ENCODE data around the gene CCDC51.
"Not testable (repeated sequence)": the region's sequence is repeated elsewhere in the genome, so short reads cannot be mapped to it uniquely, and the experiment has no call there.

The CCDC51 gene

DNA sequence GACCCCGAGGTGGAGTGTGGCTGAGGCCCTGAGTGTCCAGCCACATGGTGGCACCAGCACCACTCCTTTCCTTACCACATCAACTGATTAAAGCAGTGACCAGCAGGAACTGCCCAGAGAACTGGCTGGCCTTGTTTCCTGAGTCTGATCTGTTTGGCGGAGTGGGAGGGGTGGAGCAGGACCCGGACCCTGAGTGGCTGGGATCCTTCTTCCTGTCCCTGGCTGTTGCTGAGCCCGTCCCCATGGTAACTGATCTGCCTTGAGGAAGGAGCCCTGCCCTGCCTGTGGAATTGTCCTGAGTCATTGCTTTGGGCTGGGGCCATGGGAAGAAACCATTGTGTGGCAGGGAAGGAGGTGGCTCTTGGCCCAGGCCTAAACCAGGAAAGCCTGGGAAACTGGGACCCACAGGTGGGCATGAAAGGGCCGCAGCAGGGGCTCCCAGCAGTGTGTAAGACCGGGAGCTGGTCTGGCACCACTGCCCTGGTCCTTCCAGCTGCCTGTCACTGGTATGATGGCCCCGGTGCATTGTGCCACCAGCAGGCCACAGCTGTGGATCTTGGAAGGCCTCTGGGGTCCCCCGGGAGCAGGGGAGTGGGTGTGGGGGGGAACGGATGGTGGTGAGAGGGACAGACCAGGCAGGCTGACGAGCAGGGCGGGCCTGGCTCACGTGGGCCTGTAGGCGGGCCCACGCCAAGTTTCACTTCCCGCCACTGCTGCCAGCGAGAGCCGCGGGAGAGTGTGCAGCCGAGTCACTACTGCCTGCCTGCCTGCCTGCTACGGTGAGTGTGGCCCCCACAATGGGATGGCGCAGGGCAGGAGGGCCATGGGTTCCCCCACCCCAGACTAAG, 25.8 kb upstream of the CCDC51 start:
- peak; percentile 61 to 72 for DNase-seq (ENCODE audit: low read depth in 1 of 2, low spot score in 1 of 2)

DNA sequence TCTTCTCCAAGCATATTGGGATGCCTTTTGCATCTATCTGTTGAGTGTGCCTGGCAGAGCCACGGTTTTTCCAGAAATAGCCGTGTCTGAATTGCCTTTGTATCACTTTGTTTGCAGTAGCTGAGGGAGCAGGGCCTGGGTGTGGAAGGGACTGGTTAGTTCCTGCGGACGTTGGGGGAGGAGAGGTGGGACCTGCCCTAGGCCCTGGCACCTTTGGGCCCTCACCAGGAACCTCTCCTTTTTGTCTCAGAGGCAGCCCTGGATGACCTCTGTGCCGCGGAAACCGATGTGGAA, 25.3 kb upstream of the CCDC51 start:
- DNase-seq (ENCODE audit: low read depth in 1 of 2, low spot score in 1 of 2): no peak

DNA sequence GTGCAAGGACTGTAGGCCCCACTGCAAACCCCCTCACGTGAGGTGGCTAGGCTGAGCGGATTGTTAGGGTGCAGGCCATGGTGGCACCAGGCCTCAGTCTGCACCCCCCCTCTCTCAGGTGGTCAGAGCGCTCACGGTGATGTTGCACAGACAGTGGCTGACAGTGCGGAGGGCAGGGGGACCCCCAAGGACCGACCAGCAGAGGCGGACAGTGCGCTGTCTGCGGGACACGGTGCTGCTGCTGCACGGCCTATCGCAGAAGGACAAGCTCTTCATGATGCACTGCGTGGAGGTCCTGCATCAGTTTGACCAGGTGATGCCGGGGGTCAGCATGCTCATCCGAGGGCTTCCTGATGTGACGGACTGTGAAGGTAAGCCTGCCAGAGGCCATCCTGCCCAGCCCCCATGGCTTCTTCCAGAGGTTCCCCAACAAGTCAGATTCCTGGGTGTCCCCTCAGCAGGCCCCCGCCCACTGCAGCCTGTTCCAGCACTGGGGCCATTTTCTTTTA, 24.8 kb upstream of the CCDC51 start:
- no peak for DNase-seq (ENCODE audit: low read depth in 1 of 2, low spot score in 1 of 2)

DNA sequence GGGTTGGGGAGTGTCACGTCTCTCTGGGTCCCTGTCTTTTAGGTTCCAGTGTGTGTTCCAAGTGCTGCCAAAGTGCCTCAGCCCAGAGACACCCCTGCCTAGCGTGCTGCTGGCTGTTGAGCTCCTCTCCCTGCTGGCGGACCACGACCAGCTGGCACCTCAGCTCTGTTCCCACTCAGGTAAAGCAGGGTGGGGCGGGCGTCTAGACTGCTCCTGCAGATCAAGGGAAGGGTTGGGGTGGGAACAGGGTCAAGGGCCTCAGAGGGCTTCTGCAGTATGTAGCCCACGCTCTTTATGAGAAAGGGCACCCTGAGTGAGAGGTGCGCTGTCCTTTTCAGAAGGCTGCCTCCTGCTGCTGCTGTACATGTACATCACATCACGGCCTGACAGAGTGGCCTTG, 23.8 kb upstream of the CCDC51 start:
- no peak for DNase-seq (ENCODE audit: low read depth in 1 of 2, low spot score in 1 of 2)

DNA sequence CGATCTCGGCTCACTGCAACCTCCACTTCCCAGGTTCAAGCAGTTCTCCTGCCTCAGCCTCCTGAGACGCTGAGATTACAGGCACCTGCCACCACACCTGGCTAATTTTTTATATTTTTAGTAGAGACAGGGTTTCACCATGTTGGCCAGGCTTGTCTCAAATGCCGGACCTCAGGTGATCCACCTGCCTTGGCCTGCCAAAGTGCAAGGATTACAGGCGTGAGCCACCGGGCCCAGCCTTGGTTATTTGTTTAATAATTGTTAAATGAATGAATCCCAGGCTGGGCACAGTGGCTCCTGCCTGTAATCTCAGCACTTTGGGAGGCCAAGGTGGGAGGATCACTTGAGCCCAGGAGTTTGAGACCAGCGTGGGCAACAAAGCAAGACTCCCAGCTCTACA, 21.8 kb upstream of the CCDC51 start:
- DNase-seq (ENCODE audit: low read depth in 1 of 2, low spot score in 1 of 2): not testable (repeated sequence)

DNA sequence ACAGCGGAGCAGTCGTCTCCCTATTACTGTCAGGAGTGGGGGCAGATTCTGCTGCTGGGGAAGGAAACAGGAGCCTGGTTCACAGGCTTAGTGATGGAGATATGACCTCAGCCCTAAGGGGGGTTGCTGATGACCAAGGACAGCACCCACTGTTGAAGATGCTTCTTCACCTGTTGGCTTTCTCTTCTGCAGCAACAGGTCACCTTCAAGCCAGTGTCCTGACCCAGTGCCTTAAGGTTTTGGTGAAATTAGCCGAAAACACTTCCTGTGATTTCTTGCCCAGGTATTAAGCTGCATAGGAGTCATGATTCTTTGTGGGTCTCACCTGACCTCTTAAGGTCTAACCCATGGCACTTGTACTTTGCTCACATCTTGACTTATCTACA, 20.6 kb upstream of the CCDC51 start:
- no peak for DNase-seq (ENCODE audit: low read depth in 1 of 2, low spot score in 1 of 2)

DNA sequence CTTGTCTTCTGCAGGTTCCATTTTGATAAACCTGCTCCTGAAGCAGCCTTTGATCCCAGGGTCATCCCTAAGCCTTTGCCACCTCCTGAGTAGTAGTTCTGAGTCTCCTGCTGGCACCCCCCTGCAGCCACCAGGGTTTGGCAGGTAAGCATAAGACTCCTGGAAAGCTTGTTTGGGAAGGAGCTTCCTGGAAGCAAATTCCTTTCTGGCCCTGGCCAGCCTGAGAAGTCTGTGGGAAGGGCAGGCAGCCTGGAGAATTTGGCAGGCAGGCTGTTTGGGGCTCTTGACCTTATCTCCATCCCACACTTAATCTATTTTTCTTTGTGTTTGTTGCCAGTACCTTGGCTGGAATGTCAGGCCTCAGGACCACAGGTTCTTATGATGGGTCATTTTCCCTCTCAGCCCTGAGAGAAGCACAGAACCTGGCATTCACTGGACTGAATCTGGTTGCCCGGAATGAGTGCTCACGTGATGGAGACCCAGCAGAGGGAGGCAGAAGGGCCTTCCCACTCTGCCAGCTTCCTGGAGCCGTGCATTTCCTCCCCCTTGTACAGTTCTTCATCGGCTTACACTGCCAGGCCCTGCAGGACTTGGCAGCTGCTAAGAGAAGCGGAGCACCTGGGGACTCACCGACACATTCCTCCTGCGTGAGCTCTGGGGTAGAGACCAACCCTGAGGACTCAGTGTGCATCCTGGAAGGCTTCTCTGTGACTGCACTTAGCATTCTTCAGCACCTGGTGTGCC, 20.0 kb upstream of the CCDC51 start:
- DNase-seq (ENCODE audit: low read depth in 1 of 2, low spot score in 1 of 2): no peak

DNA sequence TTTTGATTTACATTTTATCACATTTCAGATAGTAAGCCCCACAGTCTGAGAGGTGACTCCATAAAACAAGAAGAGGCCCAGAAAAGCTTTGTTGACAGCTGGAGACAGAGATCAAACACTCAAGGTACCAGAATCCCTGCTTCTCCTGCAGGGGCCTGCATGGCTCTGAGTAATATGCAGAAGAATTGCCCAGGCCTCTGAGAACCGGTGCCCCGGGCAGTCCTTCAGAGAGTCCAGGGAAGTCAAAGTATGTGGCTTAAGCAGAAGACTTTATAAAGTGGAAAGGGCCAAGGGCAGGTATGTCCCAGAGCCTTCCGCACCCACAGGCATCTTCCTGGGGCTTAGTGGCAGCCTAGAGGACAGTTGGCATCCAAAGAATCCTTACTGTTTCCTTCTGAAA, 19.4 kb upstream of the CCDC51 start:
- DNase-seq (ENCODE audit: low read depth in 1 of 2, low spot score in 1 of 2): no peak

DNA sequence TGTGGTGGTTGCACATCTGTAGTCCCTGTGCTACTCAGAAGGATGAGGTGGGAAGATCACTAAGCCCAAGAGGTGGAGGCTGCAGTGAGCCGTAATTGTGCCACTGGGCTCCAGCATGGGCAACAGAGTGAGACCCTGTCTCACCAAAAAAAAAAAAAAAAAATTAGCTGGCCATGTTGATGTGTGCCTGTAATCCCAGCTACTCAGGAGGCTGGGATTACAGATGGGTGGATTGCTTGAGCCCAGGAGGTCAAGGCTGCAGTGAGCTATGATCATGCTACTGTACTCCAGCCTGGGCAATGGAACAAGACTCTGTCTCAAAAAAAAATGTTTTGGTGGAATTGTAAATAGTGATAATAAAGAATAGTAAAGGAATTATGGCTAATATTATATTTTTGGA, 16.5 kb upstream of the CCDC51 start:
- DNase-seq (ENCODE audit: low read depth in 1 of 2, low spot score in 1 of 2): no peak

DNA sequence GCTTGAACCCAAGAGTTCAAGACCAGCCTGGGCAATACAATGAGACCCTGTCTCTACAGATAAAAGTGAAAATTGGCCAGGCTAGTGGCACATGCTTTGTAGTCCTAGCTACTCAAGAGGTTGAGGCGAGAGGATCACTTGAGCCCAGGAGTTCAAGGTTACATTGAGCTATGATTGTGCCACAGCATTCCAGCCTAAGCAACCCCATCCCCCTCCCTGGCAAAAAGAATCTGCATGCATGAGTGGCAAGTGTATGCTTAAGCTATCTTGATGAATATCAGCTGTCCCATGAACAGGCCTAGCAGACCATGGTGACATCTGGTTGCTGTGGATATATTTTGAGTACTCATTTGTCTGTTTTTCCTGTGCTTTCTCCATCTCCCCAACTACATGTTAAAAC, 11.4 kb upstream of the CCDC51 start:
- no peak for DNase-seq (ENCODE audit: low read depth in 1 of 2, low spot score in 1 of 2)

DNA sequence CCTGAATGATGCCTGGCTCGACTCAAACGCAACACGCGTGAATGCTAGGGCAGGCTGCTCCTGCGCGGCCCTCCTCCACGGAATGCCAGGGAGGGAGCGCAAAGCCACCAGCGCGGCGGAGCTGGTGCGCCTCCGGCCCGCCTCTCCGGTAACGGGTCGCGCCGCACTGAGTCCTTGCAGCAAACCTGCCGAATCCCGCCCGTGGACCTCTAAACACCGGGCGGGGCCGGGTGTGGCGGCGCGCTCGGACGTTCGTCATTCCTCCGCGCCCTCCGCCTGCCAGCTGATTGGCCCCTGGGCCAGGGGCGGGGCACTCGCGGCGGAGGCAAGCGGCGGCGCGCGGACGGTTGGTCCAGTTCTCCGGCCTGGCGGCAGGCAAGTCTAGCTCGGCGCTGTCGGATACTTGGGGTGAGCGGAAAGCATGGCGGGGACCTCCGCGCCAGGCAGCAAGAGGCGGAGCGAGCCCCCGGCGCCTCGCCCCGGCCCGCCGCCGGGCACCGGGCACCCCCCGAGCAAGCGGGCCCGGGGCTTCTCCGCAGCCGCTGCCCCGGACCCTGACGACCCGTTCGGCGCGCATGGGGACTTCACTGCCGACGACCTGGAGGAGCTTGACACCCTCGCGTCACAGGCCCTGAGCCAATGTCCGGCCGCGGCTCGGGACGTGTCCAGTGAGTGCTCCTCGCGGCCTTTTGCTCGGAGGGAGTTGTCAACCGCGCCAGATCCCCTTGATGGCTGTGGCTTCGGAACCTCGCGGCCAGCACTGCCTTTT, 6.7 kb upstream of the CCDC51 start, which contains the start of gene ATRIP:
ATRIP (plus strand) TSS at position 313 of the 769 bp plus-strand sequence; CDS start at position 422, 109 bp downstream.
- DNase-seq (ENCODE audit: low read depth in 1 of 2, low spot score in 1 of 2): peak; percentile 63 to 77

DNA sequence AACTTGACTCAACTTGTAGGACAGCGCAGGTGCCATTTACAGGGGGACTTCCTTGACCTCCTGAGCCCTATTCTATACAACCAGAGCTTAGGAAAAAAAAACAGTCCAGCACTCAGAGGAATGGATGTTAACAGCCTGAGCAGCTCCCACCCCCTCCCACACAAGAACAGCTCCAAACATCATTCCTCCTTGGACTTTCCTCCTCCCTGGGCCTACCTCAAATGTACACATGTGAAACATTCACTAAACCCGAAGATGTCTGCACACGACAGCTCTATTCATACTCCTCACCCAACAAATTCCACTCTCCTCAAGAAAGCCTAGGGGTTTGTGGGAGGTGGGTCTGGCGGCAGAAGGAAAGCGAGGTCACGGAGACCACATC, 6.1 kb upstream of the CCDC51 start:
- DNase-seq (ENCODE audit: low read depth in 1 of 2, low spot score in 1 of 2): no peak

DNA sequence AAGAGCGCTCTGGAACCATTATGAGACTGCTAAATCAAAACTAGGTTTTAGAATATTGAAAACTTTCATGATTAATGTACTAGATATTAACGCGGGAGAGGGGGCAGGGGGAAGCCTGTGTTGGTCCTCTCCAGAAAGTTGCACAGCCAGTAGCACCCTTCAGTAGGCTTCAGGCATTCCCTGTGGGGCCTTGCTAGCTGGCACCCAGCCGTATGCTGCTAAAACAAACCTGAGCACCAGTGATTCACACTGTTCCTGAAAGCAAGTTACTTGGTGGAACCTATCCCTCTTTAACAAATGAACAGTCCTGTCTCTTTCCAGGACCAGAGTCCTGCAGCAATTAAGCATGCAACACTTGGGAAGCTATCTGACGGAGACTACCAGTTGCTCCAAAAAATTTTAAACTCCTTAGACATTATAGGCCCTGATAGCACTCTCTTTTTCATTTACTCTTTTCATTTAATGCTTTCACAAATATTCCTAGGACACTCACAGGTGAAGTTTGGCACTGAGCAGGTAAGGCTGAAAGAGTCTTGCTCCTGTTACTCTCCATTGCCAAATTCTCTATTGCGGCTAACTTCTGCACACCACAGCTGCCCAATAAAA, 5.5 kb upstream of the CCDC51 start:
- no peak for DNase-seq (ENCODE audit: low read depth in 1 of 2, low spot score in 1 of 2)

DNA sequence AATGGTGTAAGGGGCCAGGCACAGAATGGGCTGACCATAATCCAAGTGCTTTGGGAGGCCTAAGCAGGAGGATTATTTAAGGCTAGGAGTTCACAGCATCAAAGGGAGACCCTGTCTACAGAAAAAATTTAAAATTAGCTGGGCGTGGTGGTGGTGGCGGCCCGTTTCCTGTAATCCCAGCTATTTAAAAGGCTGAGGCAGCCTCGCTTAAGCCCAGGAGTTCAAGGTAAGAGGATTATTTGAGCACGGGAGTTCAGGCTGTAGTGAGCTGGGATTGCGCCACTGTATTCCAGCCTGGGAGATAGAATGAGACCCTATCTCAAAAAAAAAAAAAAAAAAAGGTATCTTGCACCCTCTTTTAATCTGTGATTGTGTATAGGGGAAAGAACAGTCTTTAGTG, 2.0 kb upstream of the CCDC51 start:
- no peak for DNase-seq (ENCODE audit: low read depth in 1 of 2, low spot score in 1 of 2)

DNA sequence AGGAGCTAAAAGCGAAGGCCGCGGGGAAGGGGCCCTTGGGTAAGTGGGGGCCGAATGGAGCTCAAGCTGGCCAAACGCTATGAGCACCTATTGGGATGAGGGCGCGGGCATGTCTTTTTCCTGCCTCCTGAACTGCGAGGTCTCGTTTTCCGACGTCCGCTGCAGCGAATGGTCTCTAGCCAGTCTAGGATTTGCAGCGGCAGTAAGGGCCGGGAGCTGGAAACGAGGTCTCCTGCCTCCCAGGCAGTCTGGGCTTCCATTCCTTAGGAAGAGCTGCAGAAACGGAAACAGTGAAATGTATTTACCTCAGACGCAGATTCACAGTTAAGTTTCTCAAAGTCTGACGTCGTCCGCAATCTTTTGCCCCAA, 655 bp upstream of the CCDC51 start:
- DNase-seq (ENCODE audit: low read depth in 1 of 2, low spot score in 1 of 2): no peak

DNA sequence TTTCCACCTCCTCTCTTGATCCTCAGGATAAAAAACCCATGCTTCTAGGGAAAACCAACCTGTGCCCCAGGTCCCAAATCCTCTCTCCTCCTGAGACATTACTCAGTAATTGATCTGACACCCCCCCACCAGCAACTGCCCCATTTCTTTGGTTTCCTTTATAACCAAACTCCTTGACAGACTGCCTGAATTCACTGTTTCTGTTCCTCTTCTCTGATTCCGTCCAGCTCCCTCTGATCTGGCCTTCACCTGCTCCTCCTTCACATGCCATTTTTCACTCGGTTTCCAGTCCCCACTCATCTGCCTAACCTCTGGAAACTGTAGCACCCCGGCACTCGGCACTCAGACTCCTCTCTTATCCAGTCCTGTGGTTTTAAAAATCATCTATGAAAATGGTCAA, 2.1 kb downstream of the CCDC51 start:
- DNase-seq (ENCODE audit: low read depth in 1 of 2, low spot score in 1 of 2): no peak

DNA sequence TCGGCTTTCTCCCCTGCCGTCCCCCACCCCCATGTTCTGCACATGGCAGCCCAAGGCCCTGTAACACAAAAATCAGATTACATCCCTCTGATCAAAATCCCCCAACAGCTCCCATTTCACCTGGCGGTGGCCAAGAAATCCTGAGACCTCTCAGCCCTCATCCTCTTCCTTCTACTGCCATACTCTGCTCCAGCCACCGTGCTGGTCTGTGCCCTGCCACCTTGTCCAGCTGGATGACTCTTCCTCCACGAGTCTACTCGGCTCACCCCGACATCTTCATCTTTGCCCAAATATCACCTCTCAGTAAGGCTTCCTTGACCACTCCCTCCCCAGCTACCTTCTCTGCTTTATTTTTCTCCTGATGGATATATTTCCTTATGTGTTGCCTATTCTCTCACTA, 3.1 kb downstream of the CCDC51 start:
- no peak for DNase-seq (ENCODE audit: low read depth in 1 of 2, low spot score in 1 of 2)

DNA sequence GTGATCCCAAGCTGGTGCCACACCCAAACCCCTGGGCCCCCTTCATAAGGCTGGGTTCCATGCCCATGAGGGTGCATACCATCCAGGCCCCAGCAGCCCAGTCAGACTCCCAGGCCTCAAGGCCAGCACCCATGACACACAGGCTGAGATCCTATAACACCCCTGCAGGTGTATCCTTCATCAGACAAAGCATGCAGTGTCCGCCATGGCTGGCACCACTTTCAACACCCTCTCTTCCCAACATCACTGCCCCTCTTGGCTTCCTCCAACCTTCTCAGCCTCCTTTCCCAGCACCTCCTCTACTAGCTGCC, 3.5 kb downstream of the CCDC51 start:
- no peak for DNase-seq (ENCODE audit: low read depth in 1 of 2, low spot score in 1 of 2)

DNA sequence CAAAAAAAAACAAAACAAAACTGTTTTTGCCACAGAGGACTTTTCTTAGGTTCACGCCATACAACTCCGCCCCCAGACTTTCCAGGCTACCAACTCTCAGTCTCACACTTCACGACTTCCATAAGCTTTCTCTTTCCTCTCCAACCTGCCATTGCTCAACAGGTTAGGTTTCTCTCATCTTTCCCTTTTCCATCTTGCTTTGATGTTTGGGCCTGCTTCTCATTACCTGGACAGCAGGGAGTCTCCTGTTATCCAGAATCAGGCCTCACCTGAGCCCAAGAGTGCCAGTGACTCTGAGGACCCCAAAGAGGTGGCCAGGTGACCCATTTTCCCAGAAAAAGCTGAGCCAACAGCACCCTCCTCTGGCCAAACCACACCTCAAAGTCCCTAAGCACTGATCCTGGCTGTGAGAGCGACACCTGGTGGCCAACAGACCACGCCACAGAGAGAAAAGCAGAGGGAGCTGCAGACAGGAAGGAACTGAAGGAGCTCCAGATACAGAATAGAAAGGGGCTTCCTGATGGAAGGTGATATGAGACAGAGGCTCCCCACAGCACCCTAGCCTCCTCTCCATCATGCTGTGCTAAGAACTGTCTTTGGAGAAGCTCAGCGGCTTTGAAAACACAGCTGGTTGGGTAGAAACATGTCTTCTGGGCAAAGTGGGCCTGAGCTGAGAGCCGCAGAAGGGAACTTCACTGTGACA, 4.0 kb downstream of the CCDC51 start:
- DNase-seq (ENCODE audit: low read depth in 1 of 2, low spot score in 1 of 2): peak; percentile 70 to 83

DNA sequence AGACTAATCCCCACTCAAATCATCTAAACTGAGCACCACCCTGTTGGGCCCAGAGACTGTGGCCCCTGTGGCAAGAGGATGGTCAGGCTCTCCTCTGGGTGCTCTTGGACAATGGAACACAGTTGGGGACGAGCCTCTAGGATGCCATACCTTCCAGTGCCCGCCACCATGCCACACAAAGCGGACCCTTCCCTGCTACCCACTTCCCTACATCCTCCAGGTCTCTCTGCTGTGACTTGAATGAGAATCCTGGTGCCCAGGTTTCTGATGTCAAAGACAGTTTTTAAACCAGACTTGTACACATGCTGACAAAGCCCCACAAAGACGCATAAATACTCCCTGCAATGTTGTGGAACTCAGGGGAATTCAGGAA, 4.7 kb downstream of the CCDC51 start:
- no peak for DNase-seq (ENCODE audit: low read depth in 1 of 2, low spot score in 1 of 2)

DNA sequence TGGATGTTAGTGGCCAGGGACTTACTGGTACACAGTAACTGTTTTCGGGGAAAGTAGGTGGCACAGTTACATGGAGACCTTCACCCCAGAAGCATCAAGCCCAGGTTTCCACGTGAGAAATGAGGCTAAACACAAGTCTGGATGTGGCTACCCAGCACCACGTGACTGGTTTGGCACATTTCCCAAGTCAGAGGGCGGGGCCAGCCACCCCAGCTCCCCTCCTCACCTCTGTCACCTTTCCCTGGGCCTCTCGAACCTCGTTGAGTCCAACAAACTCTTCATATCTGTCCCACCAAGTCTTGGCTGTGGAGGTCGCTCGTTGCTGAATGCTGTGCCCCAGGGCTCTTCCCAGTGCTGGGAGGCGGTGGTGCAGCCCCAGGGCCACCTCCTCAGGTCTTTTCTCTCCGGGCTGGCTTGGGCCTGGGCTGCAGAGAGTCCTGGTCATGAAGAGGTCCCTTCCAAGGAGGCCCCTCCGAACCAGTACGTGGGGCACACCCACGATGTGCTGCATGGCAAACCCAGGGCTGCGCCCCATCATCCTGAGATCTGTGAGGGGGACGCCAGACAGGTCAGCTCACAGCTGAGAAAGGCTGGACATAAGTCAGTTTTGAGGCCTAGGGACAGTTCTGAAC, 5.2 kb downstream of the CCDC51 start:
- DNase-seq (ENCODE audit: low read depth in 1 of 2, low spot score in 1 of 2): no peak
